Measurements from ENCODE around the gene CCBE1.

CCBE1 gene

GRCh38 chr18:59451073-59451472 lies 246.2 kb downstream of the CCBE1 start:
- no peak overlapping the region for H3K4me3 ChIP-seq (ENCODE audit: low read depth, low read length)
- no peak for DNase-seq (ENCODE audit: low read depth)
- in situ Hi-C loops (cut with HindIII; ENCODE audit: low sequenced_read_pairs), result no loop called here
- no peak for TF ChIP-seq CTCF (IDR thresholded peaks at IDR 0.05; ENCODE audit: low read depth, low read length, missing control alignments)

GRCh38 chr18:59448546-59448945 lies 248.7 kb downstream of the CCBE1 start:
- no peak overlapping the region for H3K4me3 ChIP-seq (ENCODE audit: low read depth, low read length)
- in situ Hi-C loops (cut with HindIII; ENCODE audit: low sequenced_read_pairs), result loop anchor here (25.0 kb wide), 1 partner anchor 1114 kb away; no protein-coding TSS in a partner anchor
- DNase-seq (ENCODE audit: low read depth), result no peak
- TF ChIP-seq CTCF (IDR thresholded peaks at IDR 0.05; ENCODE audit: low read depth, low read length, missing control alignments), result no peak

GRCh38 chr18:59446012-59446411 lies 251.2 kb downstream of the CCBE1 start:
- in situ Hi-C loops (cut with HindIII; ENCODE audit: low sequenced_read_pairs), result loop anchor here (25.0 kb wide), 1 partner anchor 1116 kb away; no protein-coding TSS in a partner anchor
- DNase-seq (ENCODE audit: low read depth), result peak; percentile 27
- no peak overlapping the region for H3K4me3 ChIP-seq (ENCODE audit: low read depth, low read length)
- TF ChIP-seq CTCF (IDR thresholded peaks at IDR 0.05; ENCODE audit: low read depth, low read length, missing control alignments), result no peak

GRCh38 chr18:59437851-59438569 lies 259.2 kb downstream of the CCBE1 start:
- DNase-seq (ENCODE audit: low read depth), result no peak
- TF ChIP-seq CTCF (IDR thresholded peaks at IDR 0.05; ENCODE audit: low read depth, low read length, missing control alignments), result no peak
- in situ Hi-C loops (cut with HindIII; ENCODE audit: low sequenced_read_pairs), result loop anchor here (25.0 kb wide), 1 partner anchor 1124 kb away; no protein-coding TSS in a partner anchor
- H3K4me3 ChIP-seq (ENCODE audit: low read depth, low read length), result no peak overlapping the region

- in situ Hi-C loops (cut with HindIII; ENCODE audit: low sequenced_read_pairs), result loop anchor here (25.0 kb wide), 1 partner anchor 1129 kb away; no protein-coding TSS in a partner anchor
- no peak for TF ChIP-seq CTCF (IDR thresholded peaks at IDR 0.05; ENCODE audit: low read depth, low read length, missing control alignments)
- DNase-seq (ENCODE audit: low read depth), result no peak
- H3K4me3 ChIP-seq (ENCODE audit: low read depth, low read length), result no peak overlapping the region
These were observed 264.2 kb downstream of the CCBE1 start for GRCh38 chr18:59432803-59433597.

- H3K4me3 ChIP-seq (ENCODE audit: low read depth, low read length), result no peak overlapping the region
- DNase-seq (ENCODE audit: low read depth), result no peak
- in situ Hi-C loops (cut with HindIII; ENCODE audit: low sequenced_read_pairs), result loop anchor here (25.0 kb wide), 1 partner anchor 1131 kb away; no protein-coding TSS in a partner anchor
- TF ChIP-seq CTCF (IDR thresholded peaks at IDR 0.05; ENCODE audit: low read depth, low read length, missing control alignments), result no peak
These were observed 266.1 kb downstream of the CCBE1 start for GRCh38 chr18:59431131-59431530.

Measured in astrocyte of the cerebellum (primary cell).